Suprapubic skin (tissue), 3 donors: ENCODE measurements around the gene SPEG.

Experiments
- EP300 ChIP-seq: sonication (generic); formaldehyde crosslinking; IDR thresholded peaks from one replicate; pipeline ENCODE4 v1.6.1; 2017; ENCODE audit warnings: antibody characterized with exemption
- POLR2A ChIP-seq, 2 donors: fragments of 450-650 bp; IDR thresholded peaks; one replicate each; pipeline ENCODE4 v1.6.1; 2017; ENCODE audit warnings: antibody characterized with exemption in 2 of 2, mild to moderate bottlenecking in 2 of 2, moderate library complexity in 2 of 2
- TF ChIP-seq, protein P1 (sequence below), 2 donors: fragments of 200-600 bp in 1 of 2; fragments of 450-650 bp in 1 of 2; sonication (generic) in 1 of 2; IDR thresholded peaks; one replicate each; pipeline ENCODE4 v1.5.1; 2016 to 2019; ENCODE audit warnings: antibody characterized with exemption in 2 of 2, mild to moderate bottlenecking in 1 of 2, moderate library complexity in 1 of 2

DNA sequence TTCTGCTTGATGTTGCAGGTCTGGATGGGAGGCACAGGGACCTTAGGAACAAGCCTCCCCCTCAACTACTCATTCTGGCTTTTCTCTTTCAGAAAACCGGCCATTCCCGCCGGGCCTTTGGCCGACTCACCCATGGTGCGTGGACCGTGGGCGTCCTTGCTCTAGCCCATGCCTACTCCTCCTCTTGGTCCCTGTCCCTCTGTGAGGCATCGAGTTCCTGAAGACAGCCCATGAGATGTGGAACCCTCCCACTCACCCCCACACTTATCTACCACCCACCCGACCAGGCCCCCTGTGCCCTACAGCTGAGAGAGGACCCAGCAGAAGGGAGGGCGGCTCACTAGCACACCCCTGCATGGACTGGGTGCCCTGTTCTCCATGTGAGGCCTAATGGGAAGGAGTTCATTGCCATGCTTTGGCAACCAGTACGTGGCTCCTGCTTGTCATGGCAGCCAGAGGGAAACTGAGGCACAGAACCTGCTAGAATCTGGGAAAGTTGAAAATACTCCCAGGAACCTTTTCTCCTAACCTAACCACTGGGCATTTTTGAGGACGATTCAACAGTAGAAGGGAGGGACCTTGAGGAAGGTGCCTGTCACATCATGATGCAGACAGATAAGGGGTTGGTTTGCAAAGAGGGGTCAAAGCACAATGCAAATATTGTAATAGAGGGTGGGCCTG lies 8.5 kb downstream of the SPEG start:
- TF ChIP-seq, protein P1, sequence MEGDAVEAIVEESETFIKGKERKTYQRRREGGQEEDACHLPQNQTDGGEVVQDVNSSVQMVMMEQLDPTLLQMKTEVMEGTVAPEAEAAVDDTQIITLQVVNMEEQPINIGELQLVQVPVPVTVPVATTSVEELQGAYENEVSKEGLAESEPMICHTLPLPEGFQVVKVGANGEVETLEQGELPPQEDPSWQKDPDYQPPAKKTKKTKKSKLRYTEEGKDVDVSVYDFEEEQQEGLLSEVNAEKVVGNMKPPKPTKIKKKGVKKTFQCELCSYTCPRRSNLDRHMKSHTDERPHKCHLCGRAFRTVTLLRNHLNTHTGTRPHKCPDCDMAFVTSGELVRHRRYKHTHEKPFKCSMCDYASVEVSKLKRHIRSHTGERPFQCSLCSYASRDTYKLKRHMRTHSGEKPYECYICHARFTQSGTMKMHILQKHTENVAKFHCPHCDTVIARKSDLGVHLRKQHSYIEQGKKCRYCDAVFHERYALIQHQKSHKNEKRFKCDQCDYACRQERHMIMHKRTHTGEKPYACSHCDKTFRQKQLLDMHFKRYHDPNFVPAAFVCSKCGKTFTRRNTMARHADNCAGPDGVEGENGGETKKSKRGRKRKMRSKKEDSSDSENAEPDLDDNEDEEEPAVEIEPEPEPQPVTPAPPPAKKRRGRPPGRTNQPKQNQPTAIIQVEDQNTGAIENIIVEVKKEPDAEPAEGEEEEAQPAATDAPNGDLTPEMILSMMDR (IDR thresholded peaks at IDR 0.05) = no peak
- TF ChIP-seq EP300 (no peak), POLR2A (IDR thresholded peaks at IDR 0.05) (no peak)
